IPS-20b (cell line): ENCODE data around the gene C22orf15.

ENCODE experiments used
- H3K27ac ChIP-seq: one replicate; pipeline ENCODE4 v1.5.1; 2013; ENCODE audit warnings: low read length
- H3K27me3 ChIP-seq: 2 replicates; pipeline ENCODE4 v1.6.1; 2013; ENCODE audit warnings: mild to moderate bottlenecking, low read length, inconsistent platforms; ENCODE audit not compliant: insufficient read depth
- H3K36me3 ChIP-seq: 2 replicates; pipeline ENCODE4 v1.6.1; 2013; ENCODE audit warnings: low read depth, mild to moderate bottlenecking, inconsistent platforms, low read length, moderate library complexity; ENCODE audit not compliant: insufficient read depth
- H3K4me1 ChIP-seq: 2 replicates; pipeline ENCODE4 v1.6.1; 2013; ENCODE audit warnings: mild to moderate bottlenecking, control low read depth, inconsistent platforms, low read length, moderate library complexity; ENCODE audit not compliant: insufficient read depth
- H3K4me3 ChIP-seq: 2 replicates; pipeline ENCODE4 v1.5.1; 2013; ENCODE audit warnings: mild to moderate bottlenecking, low read length, inconsistent platforms
- H3K9ac ChIP-seq: 2 replicates; pipeline ENCODE4 v1.6.1; 2013; ENCODE audit warnings: low read depth, mild to moderate bottlenecking, inconsistent platforms, low read length, moderate library complexity
- H3K9me3 ChIP-seq: 2 replicates; pipeline ENCODE4 v1.6.1; 2013; ENCODE audit warnings: mild to moderate bottlenecking, low read depth, low read length, inconsistent platforms; ENCODE audit not compliant: insufficient read depth

Gene C22orf15

GRCh38 chr22:23752090-23752691 lies 10.6 kb upstream of the C22orf15 start:
- Histone ChIP-seq H3K4me3 (peak overlapping the region; percentile 93; the same call in 1 of the 2 replicates), H3K27ac (no peak overlapping the region)

DNA sequence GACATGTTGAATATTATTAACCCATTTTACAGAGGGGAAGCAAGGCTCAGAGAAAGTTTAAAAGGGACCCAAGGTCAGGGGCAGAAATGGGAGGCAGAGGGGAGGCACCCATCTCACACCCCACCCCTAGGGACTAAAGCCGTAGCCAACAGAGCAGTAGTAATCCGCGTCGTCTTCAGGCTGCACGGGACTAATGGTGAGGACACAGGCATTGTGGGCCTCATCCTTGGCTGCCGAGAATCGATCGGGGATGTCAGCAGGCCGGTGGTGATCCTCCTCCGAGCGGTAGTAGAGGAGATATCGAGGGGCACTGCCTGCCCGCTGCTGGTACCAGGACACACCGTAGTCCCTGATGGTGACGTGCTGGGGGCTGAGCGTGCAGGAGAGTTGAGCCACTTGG lies 10.0 kb upstream of the C22orf15 start:
- H3K9ac ChIP-seq: no peak overlapping the region
- H3K36me3 ChIP-seq: no peaks in the 10 kb centered on the region
- H3K27ac ChIP-seq: no peak overlapping the region

More at GRCh38 chr22:23752090-23752691, 10.6 kb upstream of the C22orf15 start:
- Histone ChIP-seq H3K4me1 (peaks cover 5% of the 10 kb centered on the region; the same call in 1 of the 2 replicates), H3K9ac (peak overlapping the region; percentile 94; the same call in 1 of the 2 replicates), H3K27me3 (no peaks in the 10 kb centered on the region), H3K9me3 (no peaks in the 10 kb centered on the region), H3K36me3 (no peaks in the 10 kb centered on the region)

GRCh38 chr22:23753385-23753784 lies 9.4 kb upstream of the C22orf15 start:
- Histone ChIP-seq H3K4me3 (no peak overlapping the region), H3K9me3 (no peaks in the 10 kb centered on the region), H3K27ac (no peak overlapping the region), H3K27me3 (no peaks in the 10 kb centered on the region), H3K4me1 (peaks cover 5% of the 10 kb centered on the region; the same call in 1 of the 2 replicates), H3K9ac (no peak overlapping the region), H3K36me3 (no peaks in the 10 kb centered on the region)

More for the DNA sequence above, 10.0 kb upstream of the C22orf15 start:
- Histone ChIP-seq H3K4me1 (peaks cover 5% of the 10 kb centered on the region; the same call in 1 of the 2 replicates), H3K9me3 (no peaks in the 10 kb centered on the region), H3K4me3 (no peak overlapping the region), H3K27me3 (no peaks in the 10 kb centered on the region)

GRCh38 chr22:23754220-23754919 lies 8.4 kb upstream of the C22orf15 start, which contains the start of gene VPREB3:
VPREB3 (minus strand) TSS chr22:23754425; CDS start chr22:23754363, 62 bp downstream.
- Histone ChIP-seq H3K4me3 (no peak within 1 kb of the TSS), H3K9ac (no peak within 1 kb of the TSS), H3K4me1 (peaks cover 5% of the 10 kb centered on the region; the same call in 1 of the 2 replicates), H3K36me3 (no peaks in the 10 kb centered on the region), H3K27ac (no peak within 1 kb of the TSS), H3K27me3 (no peaks in the 10 kb centered on the region), H3K9me3 (no peaks in the 10 kb centered on the region)

DNA sequence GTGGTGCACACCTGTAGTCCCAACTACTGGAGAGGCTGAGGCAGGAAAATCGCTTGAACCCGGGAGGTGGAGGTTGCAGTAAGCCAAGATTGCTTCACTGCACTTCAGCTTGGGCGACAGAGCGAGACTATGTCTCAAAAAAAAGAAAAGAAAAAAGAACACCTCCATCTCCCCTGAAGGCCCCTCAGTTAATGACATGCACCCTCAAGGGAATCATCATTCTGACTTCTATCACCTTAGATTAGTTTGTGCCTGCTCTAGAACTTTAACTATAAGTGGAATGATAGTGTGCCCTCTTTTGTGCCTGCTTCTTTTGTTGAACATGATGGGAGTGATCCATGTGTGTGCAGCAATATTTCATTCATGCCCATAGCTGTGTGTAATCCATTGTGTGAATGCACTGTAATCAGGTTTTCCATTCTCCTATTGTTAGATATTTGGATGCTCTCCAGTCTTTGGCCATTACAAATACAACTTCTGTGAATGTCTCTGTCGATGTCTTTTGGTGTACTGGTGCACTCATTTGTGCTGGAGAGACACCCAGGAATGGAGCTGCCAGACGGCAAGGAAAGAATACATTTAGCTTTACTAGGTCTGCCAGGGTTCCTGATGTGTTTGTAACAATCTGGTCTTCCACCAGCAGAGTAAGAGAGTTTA lies 7.7 kb upstream of the C22orf15 start:
- H3K27me3 ChIP-seq: no peaks in the 10 kb centered on the region
- no peak overlapping the region for H3K9ac ChIP-seq
- peaks cover 5% of the 10 kb centered on the region; the same call in 1 of the 2 replicates for H3K4me1 ChIP-seq
- no peak overlapping the region for H3K4me3 ChIP-seq
- no peaks in the 10 kb centered on the region for H3K9me3 ChIP-seq
- no peak overlapping the region for H3K27ac ChIP-seq
- no peaks in the 10 kb centered on the region for H3K36me3 ChIP-seq

DNA sequence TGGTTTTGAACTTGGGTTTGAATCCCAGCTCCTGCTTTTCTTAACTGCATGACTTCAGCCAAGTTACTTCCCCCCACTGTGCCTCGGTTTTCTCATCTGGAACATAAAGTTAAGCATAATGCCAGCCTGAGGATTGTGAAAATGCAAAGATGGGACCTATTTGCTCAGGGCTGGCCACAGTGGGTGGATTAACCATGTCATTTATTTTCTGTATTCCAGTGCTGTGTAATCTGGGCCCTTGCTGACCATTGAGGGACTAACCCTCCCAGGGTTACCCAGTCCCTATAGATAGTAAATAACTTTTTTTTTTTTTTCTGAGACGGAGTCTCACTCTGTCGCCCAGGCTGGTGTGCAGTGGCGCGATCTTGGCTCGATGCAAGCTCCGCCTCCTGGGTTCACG lies 7.1 kb upstream of the C22orf15 start:
- Histone ChIP-seq H3K27ac (no peak overlapping the region), H3K36me3 (no peaks in the 10 kb centered on the region), H3K9me3 (no peaks in the 10 kb centered on the region), H3K4me3 (no peak overlapping the region), H3K9ac (no peak overlapping the region), H3K27me3 (no peaks in the 10 kb centered on the region), H3K4me1 (peaks cover 5% of the 10 kb centered on the region; the same call in 1 of the 2 replicates)

- Histone ChIP-seq H3K4me3 (no peak overlapping the region), H3K27me3 (no peaks in the 10 kb centered on the region), H3K9me3 (no peaks in the 10 kb centered on the region), H3K9ac (no peak overlapping the region), H3K27ac (no peak overlapping the region), H3K36me3 (no peaks in the 10 kb centered on the region), H3K4me1 (peaks cover 5% of the 10 kb centered on the region; the same call in 1 of the 2 replicates)
Measured at GRCh38 chr22:23756891-23757290, 5.9 kb upstream of the C22orf15 start.

DNA sequence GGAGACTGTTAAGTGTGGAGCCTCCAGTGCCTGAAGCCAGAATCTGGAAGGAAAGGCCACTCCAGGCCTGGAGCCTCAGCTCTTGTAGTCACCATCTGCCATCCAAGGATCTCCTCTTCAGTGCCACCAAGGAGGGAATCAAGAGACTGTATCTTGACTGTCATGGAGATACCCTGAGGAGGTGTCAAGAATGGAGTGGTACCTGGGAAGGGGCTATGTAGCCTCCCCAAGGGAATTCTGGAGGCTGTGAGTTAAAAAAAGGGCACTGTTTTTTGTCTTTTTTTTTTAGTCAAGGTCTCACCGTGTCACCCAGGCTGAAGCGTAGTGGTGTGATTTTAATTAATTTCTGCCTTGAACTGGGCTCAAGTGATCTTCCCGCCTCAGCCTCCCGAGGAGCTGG lies 3.2 kb upstream of the C22orf15 start:
- H3K9me3 ChIP-seq: no peaks in the 10 kb centered on the region
- no peaks in the 10 kb centered on the region for H3K36me3 ChIP-seq
- H3K27ac ChIP-seq: no peak overlapping the region

DNA sequence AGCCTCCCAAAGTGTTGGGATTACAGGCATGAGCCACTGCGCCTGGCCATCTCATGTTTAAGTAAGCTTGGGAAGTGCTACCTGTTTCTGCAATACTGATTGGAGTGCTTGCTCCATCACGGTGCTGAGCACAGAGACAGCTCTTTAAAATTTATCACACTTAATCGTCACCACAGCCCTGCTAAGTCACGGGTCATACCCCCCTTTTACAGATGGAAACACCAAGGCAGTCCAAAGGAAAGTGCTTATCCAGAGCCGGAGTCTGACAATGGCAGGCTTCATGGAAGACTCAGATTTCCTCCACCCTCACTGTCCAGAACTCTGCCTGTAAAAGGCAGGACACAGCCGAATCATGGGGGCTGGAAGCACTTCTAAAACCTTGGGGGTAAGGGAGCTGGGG lies 2.7 kb upstream of the C22orf15 start:
- Histone ChIP-seq H3K9me3 (no peaks in the 10 kb centered on the region), H3K36me3 (peaks cover 4% of the 10 kb centered on the region), H3K27ac (no peak overlapping the region), H3K27me3 (no peaks in the 10 kb centered on the region), H3K4me1 (peaks cover 15% of the 10 kb centered on the region; the same call in 1 of the 2 replicates), H3K9ac (no peak overlapping the region), H3K4me3 (no peak overlapping the region)

More for the DNA sequence above, 3.2 kb upstream of the C22orf15 start:
- no peaks in the 10 kb centered on the region for H3K27me3 ChIP-seq
- no peak overlapping the region for H3K9ac ChIP-seq
- H3K4me1 ChIP-seq: peaks cover 15% of the 10 kb centered on the region; the same call in 1 of the 2 replicates
- no peak overlapping the region for H3K4me3 ChIP-seq

GRCh38 chr22:23763579-23763945 lies 772 bp downstream of the C22orf15 start:
- Histone ChIP-seq H3K9me3 (no peaks in the 10 kb centered on the region), H3K36me3 (peaks cover 12% of the 10 kb centered on the region), H3K4me1 (peaks cover 10% of the 10 kb centered on the region; the same call in 1 of the 2 replicates), H3K27ac (no peak overlapping the region), H3K27me3 (peaks cover 2% of the 10 kb centered on the region; the same call in 1 of the 2 replicates), H3K9ac (peak overlapping the region; percentile 52; the same call in 1 of the 2 replicates), H3K4me3 (peak overlapping the region; percentile 37; the same call in 1 of the 2 replicates)

GRCh38 chr22:23763954-23764353 lies 1.2 kb downstream of the C22orf15 start:
- Histone ChIP-seq H3K27me3 (peaks cover 6% of the 10 kb centered on the region), H3K9me3 (no peaks in the 10 kb centered on the region), H3K4me3 (0 out of 2 replicates have a peak overlapping the region, but pooled peaks have one; percentile 37), H3K36me3 (peaks cover 12% of the 10 kb centered on the region), H3K4me1 (peaks cover 10% of the 10 kb centered on the region; the same call in 1 of the 2 replicates), H3K27ac (no peak overlapping the region), H3K9ac (peak overlapping the region; percentile 52; the same call in 1 of the 2 replicates)
